Suprapubic skin (tissue), 3 donors: ENCODE results near the gene CCDC170.

Experiments used
- POLR2A ChIP-seq, 2 donors: fragments of 450-650 bp; IDR thresholded peaks; one replicate each; pipeline ENCODE4 v1.6.1; 2017; ENCODE audit warnings: antibody characterized with exemption in 2 of 2, mild to moderate bottlenecking in 2 of 2, moderate library complexity in 2 of 2
- TF ChIP-seq, protein P1 (sequence below), 2 donors: fragments of 200-600 bp in 1 of 2; fragments of 450-650 bp in 1 of 2; sonication (generic) in 1 of 2; IDR thresholded peaks; one replicate each; pipeline ENCODE4 v1.5.1; 2016 to 2019; ENCODE audit warnings: antibody characterized with exemption in 2 of 2, mild to moderate bottlenecking in 1 of 2, moderate library complexity in 1 of 2

DNA sequence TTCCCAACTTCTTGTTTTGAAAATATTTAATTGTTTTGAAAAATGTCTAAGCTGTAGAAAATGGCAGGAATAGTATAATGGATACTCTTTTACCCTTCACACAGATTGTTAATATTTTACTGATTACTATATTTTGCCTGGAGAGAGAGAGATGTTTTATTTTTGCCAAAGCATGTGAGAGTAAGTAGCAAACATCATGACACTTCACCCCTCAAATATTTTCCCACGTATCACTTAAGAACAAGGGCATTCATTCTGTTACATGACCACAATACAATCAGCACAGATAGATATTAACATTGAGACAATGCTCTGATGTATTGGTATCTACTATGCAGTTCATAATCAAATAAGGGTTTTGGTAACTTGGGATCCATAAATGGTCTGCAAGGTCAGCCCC is 116.5 kb downstream of the CCDC170 start:
- TF ChIP-seq, protein P1, sequence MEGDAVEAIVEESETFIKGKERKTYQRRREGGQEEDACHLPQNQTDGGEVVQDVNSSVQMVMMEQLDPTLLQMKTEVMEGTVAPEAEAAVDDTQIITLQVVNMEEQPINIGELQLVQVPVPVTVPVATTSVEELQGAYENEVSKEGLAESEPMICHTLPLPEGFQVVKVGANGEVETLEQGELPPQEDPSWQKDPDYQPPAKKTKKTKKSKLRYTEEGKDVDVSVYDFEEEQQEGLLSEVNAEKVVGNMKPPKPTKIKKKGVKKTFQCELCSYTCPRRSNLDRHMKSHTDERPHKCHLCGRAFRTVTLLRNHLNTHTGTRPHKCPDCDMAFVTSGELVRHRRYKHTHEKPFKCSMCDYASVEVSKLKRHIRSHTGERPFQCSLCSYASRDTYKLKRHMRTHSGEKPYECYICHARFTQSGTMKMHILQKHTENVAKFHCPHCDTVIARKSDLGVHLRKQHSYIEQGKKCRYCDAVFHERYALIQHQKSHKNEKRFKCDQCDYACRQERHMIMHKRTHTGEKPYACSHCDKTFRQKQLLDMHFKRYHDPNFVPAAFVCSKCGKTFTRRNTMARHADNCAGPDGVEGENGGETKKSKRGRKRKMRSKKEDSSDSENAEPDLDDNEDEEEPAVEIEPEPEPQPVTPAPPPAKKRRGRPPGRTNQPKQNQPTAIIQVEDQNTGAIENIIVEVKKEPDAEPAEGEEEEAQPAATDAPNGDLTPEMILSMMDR (IDR thresholded peaks at IDR 0.05): no peak
- no peak for TF ChIP-seq POLR2A (IDR thresholded peaks at IDR 0.05)
